H1 (cell line): ENCODE results near the gene LGALS12. TPM values are rescaled to one million over a fixed set of nuclear protein-coding genes. Genes with fewer than 3 reads are reported as not detected.

Experiments
- CTCF ChIA-PET: fragments of 300-600 bp; sonication (Branson Sonifier 250); formaldehyde crosslinking; loops from one replicate; lab custom pipeline; 2021; ENCODE audit not compliant: partially characterized antibody; lab: Charles Lee
- POLR2A ChIA-PET: fragments of 300-600 bp; sonication (Branson Sonifier 250); formaldehyde crosslinking; loops from one replicate; lab custom pipeline; 2021; ENCODE audit warnings: inconsistent platforms; ENCODE audit not compliant: partially characterized antibody; lab: Charles Lee
- DNase-seq, 2 experiments: peaks; one replicate each; pipeline versions ENCODE4 v3.0.0 to v3.0.0-alpha.2; 2010 to 2022; ENCODE audit warnings: low spot score in 2 of 2, low read depth in 1 of 2, mixed read lengths in 1 of 2
- FAIRE-seq: peaks from 2 replicates; lab custom pipeline; 2011; peaks lifted over from hg19 to GRCh38; lab: Jason Lieb, UNC
- H2AFZ ChIP-seq: 2 replicates; pipeline ENCODE4 v1.8.1; 2012; ENCODE audit warnings: low read length, inconsistent platforms
- H2AK5ac ChIP-seq: 2 replicates; pipeline ENCODE4 v1.6.1; 2013; ENCODE audit warnings: low read depth, low read length
- H2BK120ac ChIP-seq: replicated peaks from 2 replicates; pipeline ENCODE3; 2013; ENCODE audit warnings: low read depth, low read length, inconsistent platforms
- H2BK12ac ChIP-seq: 2 replicates; pipeline ENCODE4 v1.6.1; 2013; ENCODE audit warnings: low read depth, low read length
- H2BK15ac ChIP-seq: 2 replicates; pipeline ENCODE4 v1.6.1; 2013; ENCODE audit warnings: low read length
- H2BK20ac ChIP-seq: 2 replicates; pipeline ENCODE4 v1.6.1; 2013; ENCODE audit warnings: low read length
- H2BK5ac ChIP-seq: 2 replicates; pipeline ENCODE4 v1.6.1; 2013; ENCODE audit warnings: low read depth, low read length
- H3K14ac ChIP-seq: 2 replicates; pipeline ENCODE4 v1.6.1; 2013; ENCODE audit warnings: inconsistent platforms; ENCODE audit not compliant: insufficient read length
- H3K18ac ChIP-seq: 2 replicates; pipeline ENCODE4 v1.6.1; 2013; ENCODE audit warnings: low read length; ENCODE audit errors: extremely low read depth
- H3K23ac ChIP-seq: 2 replicates; pipeline ENCODE4 v1.6.1; 2013; ENCODE audit warnings: inconsistent platforms; ENCODE audit not compliant: insufficient read length
- H3K23me2 ChIP-seq: 2 replicates; pipeline ENCODE4 v1.6.1; 2013; ENCODE audit warnings: low read depth, low read length
- H3K27ac ChIP-seq: 2 replicates; pipeline ENCODE4 v1.6.1; 2011; ENCODE audit warnings: low read depth, low read length, inconsistent platforms
- H3K27me3 ChIP-seq, 4 experiments: replicated peaks in 1 of 4; 1 replicate in 1 of 4; 2 replicates in 3 of 4; pipeline versions ENCODE4 v1.6.1 to v1.8.1; 2011 to 2013; ENCODE audit warnings: low read length in 3 of 4, mild to moderate bottlenecking in 3 of 4, inconsistent platforms in 2 of 4, mixed read lengths in 2 of 4, moderate library complexity in 1 of 4; ENCODE audit not compliant: control insufficient read depth in 3 of 4, insufficient read depth in 3 of 4; ENCODE audit errors: extremely low read depth in 1 of 4
- H3K36me3 ChIP-seq, 4 experiments: 2 replicates each; pipeline versions ENCODE4 v1.6.1 to v1.8.1; 2011 to 2013; ENCODE audit warnings: mild to moderate bottlenecking in 4 of 4, low read length in 3 of 4, moderate library complexity in 2 of 4, control low read depth in 1 of 4, inconsistent platforms in 1 of 4; ENCODE audit not compliant: insufficient read depth in 4 of 4, control insufficient read depth in 2 of 4
- H3K4ac ChIP-seq: replicated peaks from 2 replicates; pipeline ENCODE3; 2013; ENCODE audit warnings: low read length, low read depth, mixed read lengths, inconsistent platforms; ENCODE audit not compliant: insufficient read length
- H3K4me1 ChIP-seq, 4 experiments: replicated peaks in 1 of 4; 1 replicate in 1 of 4; 2 replicates in 3 of 4; pipeline versions ENCODE4 v1.6.1 to v1.8.1; 2011 to 2013; ENCODE audit warnings: low read length in 3 of 4, inconsistent platforms in 2 of 4, mixed read lengths in 1 of 4; ENCODE audit not compliant: insufficient read depth in 4 of 4, control insufficient read depth in 3 of 4
- H3K4me2 ChIP-seq, 2 experiments: 2 replicates each; pipeline versions ENCODE4 v1.6.1 to v1.8.1; 2011 to 2013; ENCODE audit warnings: low read depth in 2 of 2, low read length in 2 of 2, control low read depth in 1 of 2, inconsistent platforms in 1 of 2, mild to moderate bottlenecking in 1 of 2; ENCODE audit not compliant: insufficient read depth in 1 of 2
- H3K4me3 ChIP-seq, 4 experiments: fragments of 200-600, 300-600 bp in 1 of 4; sonication (generic), shearing (Covaris generic), sonication (Bioruptor Twin) in 1 of 4; 2 replicates each; pipeline versions ENCODE4 v1.5.1 to v1.8.1; 2011 to 2016; ENCODE audit warnings: low read length in 4 of 4, low read depth in 3 of 4, control low read depth in 2 of 4, inconsistent platforms in 2 of 4, mild to moderate bottlenecking in 2 of 4, mixed read lengths in 1 of 4, moderate library complexity in 1 of 4; ENCODE audit not compliant: insufficient read depth in 2 of 4; ENCODE audit errors: extremely low read depth in 1 of 4
- H3K56ac ChIP-seq: replicated peaks from 2 replicates; pipeline ENCODE3; 2013; ENCODE audit warnings: low read depth, mild to moderate bottlenecking, mixed read lengths, low read length, inconsistent platforms; ENCODE audit not compliant: insufficient read length
- H3K79me1 ChIP-seq: 2 replicates; pipeline ENCODE4 v1.6.1; 2013; ENCODE audit warnings: low read depth, low read length, control low read depth
- H3K79me2 ChIP-seq, 2 experiments: 2 replicates each; pipeline versions ENCODE4 v1.6.1 to v1.8.1; 2012 to 2013; ENCODE audit warnings: low read length in 2 of 2, mild to moderate bottlenecking in 2 of 2, inconsistent platforms in 1 of 2; ENCODE audit not compliant: insufficient read depth in 2 of 2, control insufficient read depth in 1 of 2
- H3K9ac ChIP-seq, 4 experiments: replicated peaks in 1 of 4; 1 replicate in 1 of 4; 2 replicates in 3 of 4; pipeline versions ENCODE4 v1.6.1 to v1.8.1; 2011 to 2013; ENCODE audit warnings: low read depth in 3 of 4, low read length in 3 of 4, control low read depth in 2 of 4, mild to moderate bottlenecking in 2 of 4, moderate library complexity in 2 of 4, inconsistent platforms in 1 of 4; ENCODE audit errors: extremely low read depth in 1 of 4
- H3K9me3 ChIP-seq, 2 experiments: 2 replicates each; pipeline versions ENCODE4 v1.6.1 to v1.8.1; 2012 to 2013; ENCODE audit warnings: mild to moderate bottlenecking in 2 of 2, moderate library complexity in 2 of 2, control low read depth in 1 of 2, inconsistent platforms in 1 of 2, low read depth in 1 of 2, low read length in 1 of 2, mixed read lengths in 1 of 2; ENCODE audit not compliant: insufficient read depth in 2 of 2
- H4K20me1 ChIP-seq, 2 experiments: replicated peaks in 1 of 2; 2 replicates each; pipeline versions ENCODE3 to v1.8.1; 2011 to 2013; ENCODE audit warnings: inconsistent platforms in 2 of 2, low read length in 2 of 2, mild to moderate bottlenecking in 1 of 2; ENCODE audit not compliant: insufficient read depth in 2 of 2, control insufficient read depth in 1 of 2
- H4K5ac ChIP-seq: 2 replicates; pipeline ENCODE4 v1.6.1; 2013; ENCODE audit warnings: low read length, low read depth, mixed read lengths, inconsistent platforms; ENCODE audit not compliant: insufficient read length
- H4K8ac ChIP-seq: 2 replicates; pipeline ENCODE4 v1.8.0; 2013; ENCODE audit warnings: mild to moderate bottlenecking, moderate library complexity, low read length, inconsistent platforms; ENCODE audit not compliant: insufficient read depth; ENCODE audit errors: extremely low read depth
- H4K91ac ChIP-seq: replicated peaks from 2 replicates; pipeline ENCODE3; 2013; ENCODE audit warnings: low read length, mixed read lengths, inconsistent platforms; ENCODE audit not compliant: insufficient read length
- HDAC2 ChIP-seq, 2 experiments: fragments of 300-600 bp in 1 of 2; sonication (generic) in 1 of 2; IDR thresholded peaks; 2 replicates each; pipeline ENCODE4 v1.6.1; 2011 to 2012; ENCODE audit warnings: low read depth in 2 of 2, low read length in 2 of 2, mild to moderate bottlenecking in 2 of 2, moderate library complexity in 2 of 2, borderline replicate concordance in 1 of 2, inconsistent platforms in 1 of 2
- JUND ChIP-seq: IDR thresholded peaks from 2 replicates; pipeline ENCODE4 v1.6.1; 2011; ENCODE audit warnings: mild to moderate bottlenecking, improper control_type of control experiment, low read length
- SRF ChIP-seq: IDR thresholded peaks from 2 replicates; pipeline ENCODE4 v1.6.1; 2011; ENCODE audit warnings: mild to moderate bottlenecking, low read depth, low read length, moderate library complexity
- TEAD4 ChIP-seq: IDR thresholded peaks from 2 replicates; pipeline ENCODE4 v1.6.1; 2012; ENCODE audit warnings: low read depth, low read length, inconsistent platforms, mixed read lengths
- WGBS, 2 experiments: shearing (Covaris generic) in 1 of 2; methylation state at CpG; one replicate each; pipeline versions ENCODE4 v1.1.6 to v1.1.7; 2013 to 2015; ENCODE audit warnings: low lambda C conversion rate in 2 of 2, mixed read lengths in 2 of 2, inconsistent platforms in 1 of 2, low coverage in 1 of 2, missing lambda C conversion rate in 1 of 2; ENCODE audit not compliant: insufficient replicate concordance in 2 of 2, insufficient coverage in 1 of 2, insufficient read length in 1 of 2; ENCODE audit errors: extremely low coverage in 1 of 2, missing lambda C conversion rate in 1 of 2; 5-methylcytosine and 5-hydroxymethylcytosine counted together
- polyA plus RNA-seq, 7 experiments: library from polyadenylated mRNA; depleted of rRNA in 3 of 7; stranded (reverse) in 5 of 7; unstranded in 2 of 7; fragments of >200 nt in 5 of 7; fragments of 200-250 nt in 2 of 7; gene quantifications; 1 replicate in 5 of 7; 2 replicates in 1 of 7; 4 replicates in 1 of 7; pipeline versions ENCODE4 v1.2.1 to v1.2.3, GENCODE V29; 2011 to 2013; ENCODE audit warnings: missing spikeins in 2 of 7, mixed read lengths in 2 of 7
- total RNA-seq: library from RNA; stranded (reverse); fragmentation: NEBNext Ultra II Directional; extraction: Animal tissue kit (Norgen Biotek cat#: 25700); gene quantifications from 2 replicates; pipeline ENCODE4 v1.2.1, GENCODE V29; 2021

LGALS12 gene
- total and polyA plus RNA-seq, 2 of the 8 experiments (the other 6 are each of a cell fraction or from before 2014, with no cell fraction given) = 1.6 to 2.9 TPM

DNA sequence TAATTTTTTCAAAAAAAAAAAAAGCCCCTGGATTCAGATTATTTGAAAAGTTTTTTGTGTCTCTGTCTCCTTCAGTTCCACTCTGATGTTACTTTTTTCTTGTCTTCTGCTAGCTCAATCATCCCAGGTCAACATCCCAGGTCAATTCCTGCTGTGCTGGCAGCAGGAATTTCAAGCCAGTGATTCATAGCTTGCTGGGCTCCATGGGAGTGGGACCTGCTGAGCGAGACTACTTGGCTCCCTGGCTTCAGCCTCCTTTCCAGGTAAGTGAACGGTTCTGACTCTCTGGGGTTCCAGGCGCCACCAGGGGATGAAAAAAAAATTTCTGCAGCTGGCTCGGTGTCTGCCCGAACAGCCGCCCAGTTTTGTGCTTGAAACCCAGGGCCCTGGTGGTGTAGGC lies 46.3 kb upstream of the LGALS12 start:
- no peak overlapping the region for H3K4ac ChIP-seq
- no peak overlapping the region for H2BK15ac ChIP-seq
- no peak overlapping the region for H2BK12ac ChIP-seq
- no peak overlapping the region for H4K8ac ChIP-seq
- H2AK5ac ChIP-seq = 0 out of 2 replicates have a peak overlapping the region, but pooled peaks have one; percentile 88
- peaks cover 0 to 6% (median 3%) of the 10 kb centered on the region in 4 experiments; a peak in 3 of 7 replicates for H3K4me1 ChIP-seq
- H3K56ac ChIP-seq = no peak overlapping the region
- no peak overlapping the region for H3K18ac ChIP-seq
- no peak for FAIRE-seq
- CTCF ChIA-PET = interaction anchor here (1.0 to 2.0 kb wide), 2 partner anchors 11 to 19 kb away, joined by 3 to 14 read pairs; no protein-coding TSS in a partner anchor
- no peaks in the 10 kb centered on the region for H3K79me2 ChIP-seq
- H2BK5ac ChIP-seq = no peak overlapping the region
- H2AFZ ChIP-seq = no peak overlapping the region
- TF ChIP-seq JUND = peak; percentile 11; the same call in 1 of the 2 replicates
- no peak for TF ChIP-seq SRF
- TF ChIP-seq HDAC2 (IDR thresholded peaks at IDR 0.05; ENCODE audit: borderline replicate concordance in 1 of 2, low read depth in 2 of 2, low read length in 2 of 2) = peak in 1 of 2 experiments; percentile 59; a peak in 1 of 4 replicates
- TF ChIP-seq TEAD4 = peak; percentile 52; the same call in 1 of the 2 replicates
- H3K27ac ChIP-seq = no peak overlapping the region
- H4K20me1 ChIP-seq = no peaks in the 10 kb centered on the region
- H3K14ac ChIP-seq = no peak overlapping the region
- no peak overlapping the region for H4K5ac ChIP-seq
- peak in 1 of 2 experiments; percentile 46 for DNase-seq
- no peaks in the 10 kb centered on the region for H3K27me3 ChIP-seq
- H3K4me2 ChIP-seq = peak overlapping the region in 1 of 2 experiments; percentile 30; a peak in 2 of 4 replicates
- H3K23me2 ChIP-seq = no peaks in the 10 kb centered on the region
- H3K4me3 ChIP-seq = no peak overlapping the region
- peaks cover 0 to 11% (median 2%) of the 10 kb centered on the region in 4 experiments; a peak in 2 of 8 replicates for H3K36me3 ChIP-seq
- no peak overlapping the region for H3K23ac ChIP-seq
- 68% methylated on average over 6 of the region's 6 CpGs; no CpG with 5 or more reads in 1 of the 2 experiments for WGBS, 2 experiments
- 0 out of 2 replicates have a peak overlapping the region, but pooled peaks have one; percentile 43 for H2BK20ac ChIP-seq
- H3K79me1 ChIP-seq = no peaks in the 10 kb centered on the region
- H2BK120ac ChIP-seq = no peak overlapping the region
- H4K91ac ChIP-seq = no peak overlapping the region
- no peaks in the 10 kb centered on the region for H3K9me3 ChIP-seq
- no peak overlapping the region for H3K9ac ChIP-seq
- POLR2A ChIA-PET = interaction anchor here (0.7 to 1.0 kb wide), 2 partner anchors 10 to 936 kb away, joined by 3 to 4 read pairs; no protein-coding TSS in a partner anchor
